Esophagus squamous epithelium (tissue), 5 donors: ENCODE data around the gene HTATIP2. TPM values are rescaled to one million over a fixed set of nuclear protein-coding genes. Genes with fewer than 3 reads are reported as not detected.

Source experiments
- DNase-seq: peaks from one replicate; lab custom pipeline; 2025; lab: John Stamatoyannopoulos, UW
- H3K27ac ChIP-seq, 4 donors: fragments of 200-600 bp; sonication (generic); one replicate each; pipeline ENCODE4 v1.5.1; 2016 to 2019; ENCODE audit warnings: mild to moderate bottlenecking in 1 of 4
- H3K27me3 ChIP-seq, 4 donors: fragments of 200-600 bp; sonication (generic); 1 replicate in 3 of 4; 2 replicates in 1 of 4; pipeline versions ENCODE4 v1.5.1 to v1.6.0; 2017 to 2021; ENCODE audit warnings: antibody characterized with exemption in 1 of 4
- H3K36me3 ChIP-seq, 3 donors: fragments of 200-600 bp; sonication (generic); one replicate each; pipeline ENCODE4 v1.5.1; 2016 to 2019
- H3K4me1 ChIP-seq, 3 donors: fragments of 200-600 bp; sonication (generic); one replicate each; pipeline ENCODE4 v1.5.1; 2017 to 2019
- H3K4me3 ChIP-seq, 4 donors: fragments of 200-600 bp; sonication (generic); 1 replicate in 3 of 4; 2 replicates in 1 of 4; pipeline ENCODE4 v1.5.1; 2016 to 2019; ENCODE audit warnings: mild to moderate bottlenecking in 2 of 4, moderate library complexity in 1 of 4
- H3K9me3 ChIP-seq, 3 donors: fragments of 200-600 bp; sonication (generic); one replicate each; pipeline ENCODE4 v1.5.1; 2016 to 2019
- CTCF ChIP-seq, 6 experiments: fragments of 450-650 bp in 4 of 6; fragments of 200-600 bp in 2 of 6; sonication (generic) in 2 of 6; IDR thresholded peaks; one replicate each; pipeline ENCODE4 v1.5.1; 2016 to 2019; ENCODE audit warnings: antibody characterized with exemption in 6 of 6, mild to moderate bottlenecking in 4 of 6, moderate library complexity in 4 of 6
- POLR2A ChIP-seq, 4 donors: fragments of 450-650 bp; IDR thresholded peaks; one replicate each; pipeline ENCODE4 v1.6.1; 2017; ENCODE audit warnings: antibody characterized with exemption in 4 of 4, mild to moderate bottlenecking in 4 of 4, moderate library complexity in 3 of 4
- WGBS, 2 donors: methylation state at CpG; one replicate each; pipeline ENCODE4 v1.1.5; 2018; 5-methylcytosine and 5-hydroxymethylcytosine counted together
- intact Hi-C: fragments of 100-400 bp; cut with DNase I; formaldehyde crosslinking; loops from one replicate; pipeline ENCODE4 v1.15.0; 2022
- total RNA-seq, 4 donors: library from RNA; depleted of rRNA; stranded (reverse); fragments of >200 nt; gene quantifications; one replicate each; pipeline ENCODE4 v1.1.0, GENCODE V29; 2016
- donor health status: DM: yes; HTN: yes; CAD: no.

Gene HTATIP2
- total RNA-seq, 4 donors from 2014 or later: 52.9 to 76.4 (median 61.3) TPM

DNA sequence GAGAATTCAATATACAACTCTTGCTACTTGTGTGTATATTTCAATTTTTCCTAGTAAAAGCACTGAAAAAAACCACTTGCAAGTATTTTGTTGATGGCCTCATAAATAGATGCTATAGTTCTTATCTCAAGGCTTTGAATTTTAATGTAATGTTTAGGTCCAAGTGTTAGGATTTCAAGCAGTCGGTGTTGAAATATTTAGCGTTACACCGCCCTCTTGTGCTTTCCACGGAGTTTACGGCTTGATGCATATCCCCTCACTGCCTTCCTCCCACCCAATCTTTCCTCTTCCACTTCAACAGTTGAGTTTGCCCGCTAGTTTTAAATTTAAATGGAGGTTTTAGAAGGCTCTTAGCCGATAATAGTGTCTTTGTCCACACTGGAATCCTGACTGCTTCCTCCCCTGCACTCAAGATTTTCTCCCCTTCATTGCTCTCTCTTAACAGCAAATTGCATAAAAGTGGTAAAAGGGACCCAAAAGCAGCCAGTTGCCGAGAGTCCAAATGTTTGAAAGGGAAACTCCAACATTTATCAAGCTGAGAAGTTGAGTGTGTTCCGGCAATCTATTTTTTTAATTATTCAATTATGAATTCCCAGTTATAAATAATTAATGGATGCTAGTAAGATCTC lies 25.9 kb upstream of the HTATIP2 start:
- peaks cover 0 to 57% (median 3%) of the 10 kb centered on the region in 4 donors for H3K27me3 ChIP-seq
- no peak overlapping the region for H3K4me3 ChIP-seq
- no peak overlapping the region for H3K27ac ChIP-seq
- WGBS, 2 donors: 22 to 28% methylated on average over 9 of the region's 9 CpGs
- no peak for DNase-seq
- H3K9me3 ChIP-seq: no peaks in the 10 kb centered on the region
- TF ChIP-seq POLR2A (IDR thresholded peaks at IDR 0.05) (no peak), CTCF (IDR thresholded peaks at IDR 0.05) (peak in 2 of 6 experiments; percentile 5 to 20)
- intact Hi-C loops: no loop called here
- H3K36me3 ChIP-seq: no peaks in the 10 kb centered on the region
- H3K4me1 ChIP-seq: peaks cover 0 to 3% (median 0%) of the 10 kb centered on the region in 3 donors

DNA sequence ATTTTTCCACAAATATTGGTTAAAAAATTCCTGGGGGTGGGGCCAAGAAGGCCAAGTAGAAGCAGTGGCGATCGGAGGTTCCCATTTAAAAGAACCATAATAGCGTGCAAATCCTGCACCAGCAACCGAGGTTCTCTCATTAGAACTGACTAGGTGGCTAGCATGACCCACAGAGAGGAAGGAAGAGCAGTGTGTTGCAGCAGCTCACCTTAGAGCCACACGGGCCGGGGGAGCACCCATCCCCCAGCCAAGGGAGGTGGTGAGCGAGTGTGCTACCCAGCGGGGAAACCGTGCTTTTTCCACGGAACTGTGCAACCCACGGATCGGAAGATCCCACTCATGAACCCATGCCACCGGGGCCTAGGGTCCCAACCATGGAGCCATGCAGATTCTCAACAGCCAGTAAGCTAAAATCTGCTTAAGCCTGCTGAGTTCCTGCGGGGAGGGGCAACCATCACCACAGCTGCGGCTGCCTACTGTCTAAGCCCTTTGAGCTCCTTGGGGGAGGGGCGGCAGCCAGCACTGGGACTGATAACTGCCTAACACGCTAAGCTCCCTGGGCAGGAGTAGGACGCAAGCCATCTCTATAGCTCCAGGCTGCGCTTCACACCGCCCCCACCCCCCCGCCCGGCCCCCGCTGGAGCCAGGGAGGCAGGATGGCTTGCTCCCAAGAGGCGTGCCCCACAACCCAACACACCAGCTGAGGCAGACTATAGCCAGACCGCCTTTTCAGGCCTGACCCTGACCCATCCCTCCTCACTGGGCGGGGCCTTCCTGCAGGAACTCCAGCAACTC lies 21.0 kb upstream of the HTATIP2 start:
- H3K9me3 ChIP-seq: no peaks in the 10 kb centered on the region
- peaks cover 0 to 49% (median 4%) of the 10 kb centered on the region in 4 donors for H3K27me3 ChIP-seq
- H3K4me1 ChIP-seq: peaks cover 0 to 7% (median 0%) of the 10 kb centered on the region in 3 donors
- DNase-seq: no peak
- H3K27ac ChIP-seq: no peak overlapping the region
- H3K36me3 ChIP-seq: no peaks in the 10 kb centered on the region
- no peak for TF ChIP-seq CTCF (IDR thresholded peaks at IDR 0.05)
- TF ChIP-seq POLR2A (IDR thresholded peaks at IDR 0.05): no peak
- intact Hi-C loops: no loop called here
- H3K4me3 ChIP-seq: no peak overlapping the region
- 26 to 42% methylated on average over 14 to 15 of the region's 26 CpGs for WGBS, 2 donors

DNA sequence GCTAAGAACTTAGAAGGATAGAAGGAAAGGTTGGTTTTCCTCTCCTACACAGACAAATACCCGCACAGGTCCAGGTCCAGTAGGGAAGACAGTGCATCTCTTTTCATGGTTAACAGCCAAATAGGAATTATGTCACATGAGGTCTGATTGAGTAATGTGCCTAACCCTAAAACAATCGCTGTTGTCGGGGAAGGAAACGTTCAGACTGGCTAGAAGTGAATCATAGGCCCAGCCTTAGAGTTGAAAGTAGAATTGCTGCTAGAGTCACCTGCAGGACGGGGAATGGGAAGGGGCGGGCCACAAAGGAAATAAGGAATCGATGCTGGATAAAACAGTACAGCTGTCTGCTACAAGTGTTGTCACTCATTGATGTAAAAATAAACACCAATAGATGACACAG lies 12.4 kb upstream of the HTATIP2 start:
- Histone ChIP-seq H3K4me3 (no peak overlapping the region), H3K36me3 (no peaks in the 10 kb centered on the region), H3K27me3 (peaks cover 0 to 4% (median 0%) of the 10 kb centered on the region in 4 donors), H3K27ac (peak overlapping the region in 1 of 4 donors; percentile 0), H3K9me3 (no peaks in the 10 kb centered on the region), H3K4me1 (peaks cover 0 to 10% (median 0%) of the 10 kb centered on the region in 3 donors)
- DNase-seq: no peak
- 31 to 52% methylated on average over 7 of the region's 7 CpGs for WGBS, 2 donors
- no peak for TF ChIP-seq CTCF (IDR thresholded peaks at IDR 0.05)
- no peak for TF ChIP-seq POLR2A (IDR thresholded peaks at IDR 0.05)
- intact Hi-C loops: loop anchor here (10.0 kb wide), 2 partner anchors 226 to 396 kb away; no protein-coding TSS in a partner anchor

- Histone ChIP-seq H3K27me3 (peaks cover 0 to 4% (median 0%) of the 10 kb centered on the region in 4 donors), H3K36me3 (no peaks in the 10 kb centered on the region), H3K4me1 (peaks cover 0 to 10% (median 0%) of the 10 kb centered on the region in 3 donors), H3K9me3 (no peaks in the 10 kb centered on the region), H3K27ac (peak overlapping the region in 1 of 4 donors; percentile 0), H3K4me3 (no peak overlapping the region)
- no peak for TF ChIP-seq CTCF (IDR thresholded peaks at IDR 0.05)
- TF ChIP-seq POLR2A (IDR thresholded peaks at IDR 0.05): no peak
- 27 to 38% methylated on average over 2 of the region's 2 CpGs for WGBS, 2 donors
- DNase-seq: no peak
- intact Hi-C loops: loop anchor here (10.0 kb wide), 2 partner anchors 227 to 397 kb away; no protein-coding TSS in a partner anchor
Observed at GRCh38 chr11:20351751-20352262, 11.7 kb upstream of the HTATIP2 start.
